ENCODE data around the gene SPDYE6.
"Not testable (repeated sequence)": the region's sequence is repeated elsewhere in the genome, so short reads cannot be mapped to it uniquely, and the experiment has no call there.

SPDYE6 gene

GRCh38 chr7:102303669-102304422 is 52.4 kb downstream of the SPDYE6 start:
- no peak overlapping the region for H3K27ac ChIP-seq (ENCODE audit: insufficient read depth, low read length, poor library complexity, severe bottlenecking)
- DNase-seq, result no peak
- no peaks in the 10 kb centered on the region for H3K9me3 ChIP-seq (ENCODE audit: control insufficient read depth, low read length)
- H3K36me3 ChIP-seq (ENCODE audit: control insufficient read depth, insufficient read depth, low read length), result no peaks in the 10 kb centered on the region
- H3K27me3 ChIP-seq (replicated peaks; ENCODE audit: control insufficient read depth, insufficient read depth, low read length, poor library complexity, severe bottlenecking), result no peaks in the 10 kb centered on the region
- H3K4me3 ChIP-seq (ENCODE audit: insufficient read depth, low read depth, low read length, poor library complexity, severe bottlenecking), result no peak overlapping the region
- H3K4me1 ChIP-seq (ENCODE audit: control insufficient read depth, insufficient read depth, low read length, poor library complexity, severe bottlenecking), result peaks cover 4% of the 10 kb centered on the region

GRCh38 chr7:102302025-102302424 is 54.2 kb downstream of the SPDYE6 start:
- no peak overlapping the region for H3K27ac ChIP-seq (ENCODE audit: insufficient read depth, low read length, poor library complexity, severe bottlenecking)
- DNase-seq, result no peak
- H3K27me3 ChIP-seq (replicated peaks; ENCODE audit: control insufficient read depth, insufficient read depth, low read length, poor library complexity, severe bottlenecking), result no peaks in the 10 kb centered on the region
- no peaks in the 10 kb centered on the region for H3K9me3 ChIP-seq (ENCODE audit: control insufficient read depth, low read length)
- H3K4me3 ChIP-seq (ENCODE audit: insufficient read depth, low read depth, low read length, poor library complexity, severe bottlenecking), result no peak overlapping the region
- H3K4me1 ChIP-seq (ENCODE audit: control insufficient read depth, insufficient read depth, low read length, poor library complexity, severe bottlenecking), result peaks cover 4% of the 10 kb centered on the region
- no peaks in the 10 kb centered on the region for H3K36me3 ChIP-seq (ENCODE audit: control insufficient read depth, insufficient read depth, low read length)

GRCh38 chr7:102301367-102301766 is 54.9 kb downstream of the SPDYE6 start:
- H3K4me3 ChIP-seq (ENCODE audit: insufficient read depth, low read depth, low read length, poor library complexity, severe bottlenecking); H3K27me3 ChIP-seq (replicated peaks; ENCODE audit: control insufficient read depth, insufficient read depth, low read length, poor library complexity, severe bottlenecking); H3K36me3 ChIP-seq (ENCODE audit: control insufficient read depth, insufficient read depth, low read length); DNase-seq; H3K4me1 ChIP-seq (ENCODE audit: control insufficient read depth, insufficient read depth, low read length, poor library complexity, severe bottlenecking); H3K27ac ChIP-seq (ENCODE audit: insufficient read depth, low read length, poor library complexity, severe bottlenecking); H3K9me3 ChIP-seq (ENCODE audit: control insufficient read depth, low read length): not testable (repeated sequence)

- no peaks in the 10 kb centered on the region for H3K27me3 ChIP-seq (replicated peaks; ENCODE audit: control insufficient read depth, insufficient read depth, low read length, poor library complexity, severe bottlenecking)
- H3K9me3 ChIP-seq (ENCODE audit: control insufficient read depth, low read length), result no peaks in the 10 kb centered on the region
- H3K4me3 ChIP-seq (ENCODE audit: insufficient read depth, low read depth, low read length, poor library complexity, severe bottlenecking), result no peak overlapping the region
- no peak for DNase-seq
- H3K27ac ChIP-seq (ENCODE audit: insufficient read depth, low read length, poor library complexity, severe bottlenecking), result no peak overlapping the region
- no peaks in the 10 kb centered on the region for H3K36me3 ChIP-seq (ENCODE audit: control insufficient read depth, insufficient read depth, low read length)
- H3K4me1 ChIP-seq (ENCODE audit: control insufficient read depth, insufficient read depth, low read length, poor library complexity, severe bottlenecking), result no peaks in the 10 kb centered on the region
Measured at GRCh38 chr7:102300643-102301221, 55.5 kb downstream of the SPDYE6 start.

- Histone ChIP-seq H3K27ac (ENCODE audit: insufficient read depth, low read length, poor library complexity, severe bottlenecking) (no peak overlapping the region), H3K4me1 (ENCODE audit: control insufficient read depth, insufficient read depth, low read length, poor library complexity, severe bottlenecking) (no peaks in the 10 kb centered on the region), H3K9me3 (ENCODE audit: control insufficient read depth, low read length) (no peaks in the 10 kb centered on the region), H3K36me3 (ENCODE audit: control insufficient read depth, insufficient read depth, low read length) (no peaks in the 10 kb centered on the region), H3K27me3 (replicated peaks; ENCODE audit: control insufficient read depth, insufficient read depth, low read length, poor library complexity, severe bottlenecking) (no peaks in the 10 kb centered on the region), H3K4me3 (ENCODE audit: insufficient read depth, low read depth, low read length, poor library complexity, severe bottlenecking) (no peak overlapping the region)
- no peak for DNase-seq
Measured at GRCh38 chr7:102297487-102298218, 58.6 kb downstream of the SPDYE6 start.

- no peaks in the 10 kb centered on the region for H3K27me3 ChIP-seq (replicated peaks; ENCODE audit: control insufficient read depth, insufficient read depth, low read length, poor library complexity, severe bottlenecking)
- no peaks in the 10 kb centered on the region for H3K9me3 ChIP-seq (ENCODE audit: control insufficient read depth, low read length)
- DNase-seq, result no peak
- H3K4me1 ChIP-seq (ENCODE audit: control insufficient read depth, insufficient read depth, low read length, poor library complexity, severe bottlenecking), result peaks cover 4% of the 10 kb centered on the region
- H3K27ac ChIP-seq (ENCODE audit: insufficient read depth, low read length, poor library complexity, severe bottlenecking), result no peak overlapping the region
- H3K4me3 ChIP-seq (ENCODE audit: insufficient read depth, low read depth, low read length, poor library complexity, severe bottlenecking), result no peak overlapping the region
- no peaks in the 10 kb centered on the region for H3K36me3 ChIP-seq (ENCODE audit: control insufficient read depth, insufficient read depth, low read length)
Measured at GRCh38 chr7:102296514-102296913, 59.7 kb downstream of the SPDYE6 start.

GRCh38 chr7:102296179-102296438 is 60.1 kb downstream of the SPDYE6 start:
- H3K36me3 ChIP-seq (ENCODE audit: control insufficient read depth, insufficient read depth, low read length), result no peaks in the 10 kb centered on the region
- DNase-seq, result no peak
- no peak overlapping the region for H3K27ac ChIP-seq (ENCODE audit: insufficient read depth, low read length, poor library complexity, severe bottlenecking)
- no peaks in the 10 kb centered on the region for H3K27me3 ChIP-seq (replicated peaks; ENCODE audit: control insufficient read depth, insufficient read depth, low read length, poor library complexity, severe bottlenecking)
- H3K9me3 ChIP-seq (ENCODE audit: control insufficient read depth, low read length), result no peaks in the 10 kb centered on the region
- H3K4me3 ChIP-seq (ENCODE audit: insufficient read depth, low read depth, low read length, poor library complexity, severe bottlenecking), result no peak overlapping the region
- H3K4me1 ChIP-seq (ENCODE audit: control insufficient read depth, insufficient read depth, low read length, poor library complexity, severe bottlenecking), result peaks cover 6% of the 10 kb centered on the region

All from effector memory CD4-positive, alpha-beta T cell (primary cell).